ENCODE results near the gene PSMD6. TPM values are rescaled to one million over a fixed set of nuclear protein-coding genes. Genes with fewer than 3 reads are reported as not detected.

PSMD6 gene
- polyA plus RNA-seq, 6 donors from 2014 or later: 93.0 to 150 (median 123) TPM

DNA sequence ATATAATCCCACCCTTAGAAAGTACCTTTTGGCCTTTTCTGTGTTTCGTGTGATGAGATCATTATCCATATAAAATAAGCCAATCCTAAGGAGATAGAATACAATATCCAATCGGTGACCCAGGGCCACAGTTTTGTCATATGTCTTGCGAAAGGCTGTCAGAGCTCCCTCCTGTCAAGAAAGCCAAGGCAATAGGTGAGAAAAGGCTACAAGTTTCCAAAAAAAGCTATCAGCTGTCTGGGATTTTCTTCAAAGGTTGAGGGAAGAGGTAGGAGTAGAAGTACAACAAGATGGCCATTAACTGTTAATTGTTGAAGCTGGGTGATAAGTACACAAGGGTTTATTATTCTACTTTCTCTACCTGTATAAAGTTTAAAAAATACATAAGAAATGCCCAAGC lies 4.0 kb downstream of the PSMD6 start:
- Mint-ChIP-seq H3K36me3 (peaks cover 11 to 18% of the 10 kb centered on the region in 2 donors), H3K27ac (no peak overlapping the region), H3K27me3 (no peaks in the 10 kb centered on the region), H3K4me1 (peaks cover 15 to 44% (median 25%) of the 10 kb centered on the region in 3 donors), H3K4me3 (no peak overlapping the region), H3K9me3 (no peaks in the 10 kb centered on the region)
- DNase-seq (no peak), ATAC-seq (ENCODE audit: low read depth in 2 of 2) (no peak)

DNA sequence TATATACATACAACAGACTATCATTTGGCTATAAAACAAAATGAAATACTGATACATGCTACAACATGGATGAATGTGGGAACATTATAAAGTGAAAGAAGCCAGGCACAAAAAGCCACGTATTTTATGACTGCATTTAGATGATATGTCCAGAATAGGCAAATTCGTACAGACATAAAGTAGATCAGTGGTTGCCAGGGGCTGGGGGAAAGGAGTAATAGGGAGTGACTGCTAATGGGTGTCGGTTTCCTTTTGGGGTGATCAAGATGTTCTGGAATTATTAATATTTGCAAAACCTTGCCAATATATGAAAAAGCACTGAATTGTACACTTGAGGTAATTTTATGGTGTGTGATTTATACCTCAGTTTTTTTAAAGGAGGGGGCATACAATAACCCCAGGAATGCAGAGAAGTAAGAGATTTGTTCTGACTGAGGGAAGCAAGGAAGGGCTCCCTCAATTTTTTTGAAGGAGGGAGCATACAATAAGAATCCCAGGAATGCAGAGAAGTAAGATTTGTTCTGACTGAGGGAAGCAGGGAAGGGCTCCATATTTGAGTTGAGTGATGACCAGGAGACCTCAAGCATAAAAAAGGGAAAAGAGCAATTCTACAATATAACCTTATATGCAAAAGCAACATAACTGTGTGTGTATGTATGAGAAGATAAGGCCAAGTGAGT lies 6.2 kb downstream of the PSMD6 start:
- DNase-seq: no peak
- Mint-ChIP-seq H3K27ac (peak overlapping the region in 2 of 6 donors; percentile 16 to 34), H3K36me3 (peaks cover 22 to 33% of the 10 kb centered on the region in 2 donors), H3K4me1 (peaks cover 6 to 29% (median 29%) of the 10 kb centered on the region in 3 donors), H3K9me3 (no peaks in the 10 kb centered on the region), H3K4me3 (no peak overlapping the region), H3K27me3 (no peaks in the 10 kb centered on the region)
- ATAC-seq (ENCODE audit: low read depth in 2 of 2): no peak

DNA sequence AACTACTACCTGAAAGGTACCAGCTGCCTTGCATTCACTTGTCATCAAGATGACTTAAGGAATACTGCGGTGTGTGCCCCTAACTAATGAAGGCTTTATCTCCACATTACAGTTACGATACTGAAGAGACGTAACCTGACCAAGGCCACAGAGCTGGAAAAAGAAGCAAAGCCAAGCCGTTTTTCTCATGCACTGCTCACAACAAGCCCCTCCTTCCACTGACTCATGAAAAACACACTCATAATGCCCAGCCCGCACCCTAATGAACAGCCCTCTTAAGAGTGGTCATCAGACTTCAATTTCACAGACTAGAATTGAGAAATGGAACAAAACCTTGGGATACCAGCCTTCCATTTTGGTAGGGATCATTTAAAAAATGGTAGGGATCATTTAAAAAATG lies 11.6 kb downstream of the PSMD6 start:
- Mint-ChIP-seq H3K4me1 (peaks cover 0 to 22% (median 8%) of the 10 kb centered on the region in 3 donors), H3K27ac (no peak overlapping the region)

DNA sequence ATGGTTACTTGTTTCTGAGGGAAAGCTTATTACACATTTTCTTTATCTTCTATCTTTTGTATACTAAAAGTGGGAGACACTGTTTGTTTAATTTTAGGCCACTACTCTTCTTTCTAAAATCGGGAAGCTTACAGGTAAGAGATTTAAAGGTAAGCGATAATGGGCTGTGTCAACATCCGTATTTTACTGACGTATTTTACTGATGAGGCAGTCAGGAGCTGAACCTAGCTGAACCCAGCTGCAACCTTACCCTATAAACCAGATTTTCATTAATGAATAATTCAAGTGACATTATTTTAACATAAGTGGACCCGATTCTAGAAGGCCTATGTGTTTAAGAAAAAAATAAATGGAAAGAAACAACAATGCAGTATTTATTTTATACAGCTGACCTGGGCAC lies 13.1 kb downstream of the PSMD6 start:
- no peak for ATAC-seq (ENCODE audit: low read depth in 2 of 2)
- H3K27me3 Mint-ChIP-seq: no peaks in the 10 kb centered on the region
- DNase-seq: no peak
- H3K4me3 Mint-ChIP-seq: no peak overlapping the region
- H3K4me1 Mint-ChIP-seq: peaks cover 0 to 22% (median 6%) of the 10 kb centered on the region in 3 donors
- no peak overlapping the region for H3K27ac Mint-ChIP-seq
- no peaks in the 10 kb centered on the region for H3K9me3 Mint-ChIP-seq
- peaks cover 34% of the 10 kb centered on the region in 2 donors for H3K36me3 Mint-ChIP-seq

More for the DNA sequence above, 11.6 kb downstream of the PSMD6 start:
- Mint-ChIP-seq H3K4me3 (no peak overlapping the region), H3K27me3 (no peaks in the 10 kb centered on the region), H3K36me3 (peaks cover 34 to 36% of the 10 kb centered on the region in 2 donors), H3K9me3 (no peaks in the 10 kb centered on the region)
- ATAC-seq (ENCODE audit: low read depth in 2 of 2) (no peak), DNase-seq (no peak)

DNA sequence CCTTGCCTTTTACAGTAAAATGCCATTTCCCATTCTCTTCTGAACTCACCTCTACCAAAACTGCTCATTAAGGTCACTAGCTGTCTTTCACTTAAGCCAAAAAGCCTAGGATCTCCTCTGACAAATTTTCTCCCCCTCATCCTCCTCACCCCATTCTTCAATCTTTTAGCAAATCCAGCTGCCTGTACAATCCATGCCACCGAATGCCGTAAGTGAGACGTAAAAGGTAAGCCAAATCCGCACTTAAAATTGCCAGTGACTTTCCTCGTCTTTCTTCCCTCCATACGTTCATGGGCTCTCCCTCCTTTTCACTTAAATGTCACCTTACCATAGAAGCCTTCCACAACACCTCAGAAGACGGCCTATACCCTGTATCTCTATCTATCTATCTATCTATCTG lies 13.8 kb downstream of the PSMD6 start:
- H3K4me1 Mint-ChIP-seq: peaks cover 0 to 17% (median 5%) of the 10 kb centered on the region in 3 donors
- peaks cover 28 to 30% of the 10 kb centered on the region in 2 donors for H3K36me3 Mint-ChIP-seq
- no peaks in the 10 kb centered on the region for H3K27me3 Mint-ChIP-seq
- peak overlapping the region in 1 of 8 donors; percentile 11 for H3K4me3 Mint-ChIP-seq
- ATAC-seq (ENCODE audit: low read depth in 2 of 2) (no peak), DNase-seq (no peak)
- H3K9me3 Mint-ChIP-seq: no peaks in the 10 kb centered on the region
- peak overlapping the region in 4 of 6 donors; percentile 11 to 62 (median 38) for H3K27ac Mint-ChIP-seq

DNA sequence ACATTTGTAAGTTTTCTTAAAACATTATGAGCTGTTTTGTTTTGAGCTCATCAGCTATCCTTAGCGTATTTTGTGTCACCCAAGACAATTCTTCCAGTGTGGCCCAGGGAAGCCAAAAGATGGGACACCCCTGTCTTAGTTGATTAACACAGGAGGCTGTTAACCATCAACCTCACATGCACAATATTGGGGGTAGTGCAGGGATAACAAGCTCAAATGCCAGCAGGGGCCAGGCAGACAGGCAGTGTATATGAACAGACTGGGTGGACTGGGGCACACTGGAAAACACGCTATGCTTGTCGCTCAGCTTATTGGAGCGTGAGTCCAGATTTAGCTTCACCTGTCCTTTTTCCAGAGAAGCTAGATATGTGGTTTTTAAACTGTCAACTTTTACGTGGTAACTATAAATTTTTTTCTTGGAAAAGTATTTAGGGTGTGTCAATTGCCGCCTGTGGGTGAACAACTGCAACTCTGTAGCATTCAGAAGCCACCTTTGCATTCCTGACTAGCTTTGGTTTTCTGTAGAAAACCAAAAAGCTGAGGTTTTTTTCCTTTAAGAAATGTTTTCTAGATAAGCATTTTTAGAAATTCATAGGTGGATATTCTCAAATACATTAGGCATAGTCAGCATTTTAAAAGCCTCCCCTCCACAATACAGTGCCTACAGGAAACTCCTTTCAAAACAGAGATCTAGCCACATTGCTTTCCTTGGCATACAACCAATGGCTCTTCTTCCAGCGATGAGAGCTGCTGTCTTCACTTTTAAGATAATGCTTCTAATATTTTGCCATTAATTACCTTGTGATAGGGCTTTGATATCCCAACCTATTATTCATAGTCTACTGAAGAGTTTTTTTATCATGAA lies 14.6 kb downstream of the PSMD6 start:
- no peaks in the 10 kb centered on the region for H3K27me3 Mint-ChIP-seq
- H3K36me3 Mint-ChIP-seq: peaks cover 22 to 26% of the 10 kb centered on the region in 2 donors
- DNase-seq (no peak), ATAC-seq (ENCODE audit: low read depth in 2 of 2) (no peak)
- no peaks in the 10 kb centered on the region for H3K9me3 Mint-ChIP-seq
- H3K27ac Mint-ChIP-seq: peak overlapping the region in 2 of 6 donors; percentile 17 to 19
- H3K4me1 Mint-ChIP-seq: peaks cover 0 to 11% (median 2%) of the 10 kb centered on the region in 3 donors
- H3K4me3 Mint-ChIP-seq: no peak overlapping the region

DNA sequence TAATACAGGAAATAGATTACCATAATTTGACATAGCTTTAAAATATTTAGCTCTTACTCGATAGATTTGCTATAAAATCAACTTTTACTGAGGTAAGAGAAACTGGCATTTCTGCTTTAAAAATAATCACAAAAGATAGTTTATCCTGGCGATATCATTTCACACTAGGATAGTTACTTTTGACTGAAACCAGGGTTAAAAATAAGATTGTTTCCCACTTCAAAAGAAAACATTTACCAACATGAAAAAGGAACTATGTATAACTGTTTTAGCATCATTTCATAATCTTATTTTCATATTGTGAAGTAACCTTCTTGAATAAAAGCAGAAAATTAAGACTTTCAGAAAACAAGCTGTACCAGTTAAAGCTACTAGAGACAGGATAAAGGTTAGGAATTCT lies 15.3 kb downstream of the PSMD6 start:
- H3K4me1 Mint-ChIP-seq: peaks cover 0 to 11% (median 2%) of the 10 kb centered on the region in 3 donors
- H3K36me3 Mint-ChIP-seq: peaks cover 20 to 23% of the 10 kb centered on the region in 2 donors
- H3K9me3 Mint-ChIP-seq: no peaks in the 10 kb centered on the region
- peak overlapping the region in 1 of 6 donors; percentile 5 for H3K27ac Mint-ChIP-seq
- no peak overlapping the region for H3K4me3 Mint-ChIP-seq
- ATAC-seq (ENCODE audit: low read depth in 2 of 2) (no peak), DNase-seq (no peak)
- H3K27me3 Mint-ChIP-seq: no peaks in the 10 kb centered on the region

DNA sequence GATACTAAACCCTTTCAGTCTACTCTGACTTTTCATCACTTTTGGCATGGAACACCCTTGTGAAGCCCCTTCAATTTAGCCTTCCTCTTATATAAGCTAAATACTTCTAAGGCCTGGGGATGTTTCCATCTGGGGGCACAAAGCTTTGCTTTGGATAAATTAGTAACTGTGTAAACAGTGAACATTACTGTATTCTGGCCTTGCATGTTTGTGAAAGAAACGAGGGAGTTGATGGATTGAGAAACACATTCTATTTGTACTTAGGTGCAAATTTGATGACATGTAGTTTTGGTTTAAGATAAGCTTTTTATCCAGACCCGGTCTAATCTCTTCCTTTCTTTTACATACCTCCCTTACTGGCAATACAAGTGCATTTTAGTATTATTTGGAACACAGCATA lies 19.7 kb downstream of the PSMD6 start:
- peaks cover 0 to 1% (median 0%) of the 10 kb centered on the region in 7 donors for H3K9me3 Mint-ChIP-seq
- DNase-seq (no peak), ATAC-seq (ENCODE audit: low read depth in 2 of 2) (no peak)
- no peaks in the 10 kb centered on the region for H3K27me3 Mint-ChIP-seq
- no peaks in the 10 kb centered on the region for H3K4me1 Mint-ChIP-seq
- peaks cover 0 to 12% of the 10 kb centered on the region in 2 donors for H3K36me3 Mint-ChIP-seq
- no peak overlapping the region for H3K4me3 Mint-ChIP-seq
- no peak overlapping the region for H3K27ac Mint-ChIP-seq

DNA sequence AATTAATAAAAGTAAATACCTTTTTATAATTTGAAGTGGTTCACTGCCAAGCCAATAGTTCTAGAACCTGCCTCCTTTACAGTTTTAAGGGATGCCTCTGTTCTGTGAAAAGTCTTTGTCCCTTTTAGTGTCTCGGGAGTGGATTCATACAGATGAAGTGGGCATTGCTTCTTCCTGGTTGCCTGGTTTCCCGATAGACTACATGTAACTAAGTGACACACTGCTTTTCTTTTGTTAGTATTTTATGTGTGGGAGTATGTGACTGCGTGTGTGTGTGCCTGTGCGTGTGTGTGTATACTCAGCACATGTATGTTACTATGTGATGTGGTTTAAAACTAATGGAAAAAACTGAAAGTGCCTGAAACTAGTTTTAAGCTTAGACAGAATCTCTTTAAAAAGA lies 21.1 kb downstream of the PSMD6 start:
- Mint-ChIP-seq H3K36me3 (peaks cover 0 to 18% of the 10 kb centered on the region in 2 donors), H3K4me3 (no peak overlapping the region), H3K4me1 (no peaks in the 10 kb centered on the region), H3K27ac (peak overlapping the region in 1 of 6 donors; percentile 78), H3K9me3 (peaks cover 0 to 1% (median 0%) of the 10 kb centered on the region in 7 donors), H3K27me3 (no peaks in the 10 kb centered on the region)
- DNase-seq (no peak), ATAC-seq (ENCODE audit: low read depth in 2 of 2) (no peak)

DNA sequence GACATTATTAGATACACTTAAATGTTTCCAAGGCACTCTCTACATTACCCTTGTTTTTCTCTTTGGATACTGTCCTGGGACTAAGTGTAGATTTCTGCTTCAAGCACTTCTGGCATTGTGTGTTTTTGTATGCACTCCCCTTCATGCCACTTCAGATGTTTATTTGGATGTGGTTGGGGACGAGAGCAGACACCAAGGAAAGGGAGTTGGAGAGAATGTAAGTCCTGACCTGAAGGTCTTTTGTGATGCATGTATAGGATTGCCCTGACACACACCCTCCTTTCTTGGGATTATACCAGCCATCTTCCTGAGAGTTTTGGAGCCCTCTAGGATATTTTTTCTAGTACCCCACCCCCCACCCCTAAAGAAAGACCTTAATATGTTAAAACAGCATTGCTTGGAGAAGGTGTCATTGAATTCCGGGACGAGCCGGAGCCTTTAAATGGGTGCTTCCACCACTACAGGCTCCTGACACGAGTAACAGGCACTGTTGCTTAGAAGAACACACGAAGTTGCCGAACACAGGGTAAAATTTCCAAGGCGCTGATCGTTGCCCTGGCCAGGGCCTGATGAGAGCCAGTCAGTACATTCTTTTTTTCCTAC lies 22.7 kb downstream of the PSMD6 start:
- Mint-ChIP-seq H3K9me3 (peaks cover 0 to 1% (median 0%) of the 10 kb centered on the region in 7 donors), H3K36me3 (peaks cover 14 to 31% of the 10 kb centered on the region in 2 donors), H3K27me3 (no peaks in the 10 kb centered on the region), H3K4me1 (peaks cover 0 to 5% (median 0%) of the 10 kb centered on the region in 3 donors), H3K4me3 (no peak overlapping the region), H3K27ac (peak overlapping the region in 2 of 6 donors; percentile 25 to 40)
- ATAC-seq (ENCODE audit: low read depth in 2 of 2) (no peak), DNase-seq (no peak)

DNA sequence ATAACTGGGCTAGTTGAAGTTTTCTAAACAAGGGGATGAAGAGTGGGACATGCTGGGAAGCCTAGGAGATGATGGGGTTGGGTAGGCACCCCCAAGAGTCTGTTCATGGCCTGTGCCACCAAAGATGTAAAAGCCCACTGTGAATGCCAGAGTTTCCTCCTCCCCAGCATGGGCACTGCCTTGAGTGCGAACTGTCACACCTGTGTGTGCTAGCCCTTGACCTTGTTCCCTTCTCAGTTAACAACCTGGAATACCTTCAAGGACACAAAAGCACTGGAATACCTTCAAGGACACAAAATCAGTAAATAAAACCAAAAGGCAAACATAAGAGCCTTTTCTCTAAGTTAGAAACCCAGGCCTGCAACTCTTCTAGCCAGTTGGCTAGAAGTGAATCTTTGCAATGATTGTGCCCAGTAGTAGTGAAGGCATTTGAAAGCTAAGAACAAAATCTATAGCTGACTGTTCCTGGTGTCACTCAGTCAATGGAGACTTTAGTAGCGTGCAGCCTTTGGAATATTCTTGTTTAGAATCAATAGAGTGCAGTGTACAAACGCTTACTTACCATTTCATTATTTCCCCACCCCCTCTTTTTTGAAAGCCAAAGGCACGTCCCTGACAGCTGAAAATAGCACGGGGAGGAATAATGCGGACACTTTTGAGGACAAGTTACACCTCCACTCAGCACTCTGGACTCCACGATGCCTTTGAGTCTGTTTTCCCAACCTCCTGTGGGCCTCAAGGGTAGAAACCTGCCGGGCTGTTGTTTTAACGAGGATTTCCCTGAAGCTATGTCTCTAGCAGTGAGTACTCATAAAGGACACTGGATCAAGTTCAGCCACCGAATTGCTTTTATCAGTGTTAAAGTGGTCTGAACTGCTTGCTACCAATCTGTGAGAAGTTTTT lies 24.2 kb downstream of the PSMD6 start:
- Mint-ChIP-seq H3K4me1 (peaks cover 0 to 5% (median 0%) of the 10 kb centered on the region in 3 donors), H3K4me3 (no peak overlapping the region), H3K27ac (peak overlapping the region in 3 of 6 donors; percentile 10 to 75 (median 36)), H3K36me3 (peaks cover 17 to 41% of the 10 kb centered on the region in 2 donors), H3K9me3 (peaks cover 0 to 1% (median 0%) of the 10 kb centered on the region in 7 donors), H3K27me3 (no peaks in the 10 kb centered on the region)
- DNase-seq: no peak
- ATAC-seq (ENCODE audit: low read depth in 2 of 2): no peak

DNA sequence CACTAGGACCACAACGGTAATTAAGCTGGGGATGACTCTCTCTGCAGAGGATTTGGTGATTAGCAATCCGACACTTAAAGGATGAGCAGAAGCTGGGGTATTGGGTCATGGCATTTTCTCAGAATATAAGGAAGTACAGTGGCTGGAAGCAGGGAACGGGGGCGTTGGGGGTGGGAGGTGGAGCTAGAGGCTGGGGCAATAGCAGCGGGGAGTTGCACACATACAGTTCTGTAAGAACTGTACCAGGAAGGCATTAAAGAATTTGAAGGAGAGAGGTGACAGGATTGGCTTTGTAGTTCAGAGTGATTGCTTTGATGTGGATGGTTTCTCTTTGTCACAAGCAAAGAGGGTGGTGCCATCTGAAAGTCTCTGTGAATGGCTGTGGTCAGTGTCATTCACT lies 28.2 kb downstream of the PSMD6 start:
- H3K36me3 Mint-ChIP-seq: peaks cover 17 to 28% of the 10 kb centered on the region in 2 donors
- H3K27me3 Mint-ChIP-seq: no peaks in the 10 kb centered on the region
- peaks cover 0 to 5% (median 4%) of the 10 kb centered on the region in 3 donors for H3K4me1 Mint-ChIP-seq
- no peak overlapping the region for H3K4me3 Mint-ChIP-seq
- no peak for DNase-seq
- no peaks in the 10 kb centered on the region for H3K9me3 Mint-ChIP-seq
- H3K27ac Mint-ChIP-seq: peak overlapping the region in 1 of 6 donors; percentile 48
- no peak for ATAC-seq (ENCODE audit: low read depth in 2 of 2)

Data from naive B cell (primary cell).